ENCODE measurements around the gene SLC9B2. TPM values are rescaled to one million over a fixed set of nuclear protein-coding genes. Genes with fewer than 3 reads are reported as not detected.

Gene SLC9B2
- total RNA-seq, 1 experiment from 2014 or later: 8.9 TPM

- DNase-seq (ENCODE audit: low read depth): peak; percentile 66
These were observed 441 bp downstream of the SLC9B2 start for GRCh38 chr4:103075894-103076746.

DNA sequence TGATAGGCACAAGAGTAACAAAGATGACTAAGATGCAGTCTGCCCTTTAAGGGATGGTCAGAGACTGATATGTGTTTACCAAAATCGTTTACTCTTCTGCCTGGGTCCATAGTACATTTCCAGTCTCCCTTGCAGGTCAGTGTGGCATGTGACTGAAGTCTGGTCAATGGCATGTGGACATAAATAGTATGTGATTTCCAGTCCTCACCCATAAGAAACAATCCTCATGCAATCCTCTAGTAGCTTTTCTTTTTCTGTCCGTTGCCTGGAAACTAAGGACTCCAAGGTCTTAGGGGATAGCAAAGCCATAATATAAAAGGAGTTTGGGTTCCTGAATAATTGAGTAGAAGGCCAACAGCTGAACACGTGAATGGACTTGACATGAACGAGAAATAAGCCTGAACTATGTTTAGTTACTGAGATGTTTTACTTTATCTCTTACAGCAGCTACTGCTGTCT, 1.1 kb downstream of the SLC9B2 start:
- peak; percentile 10 for DNase-seq (ENCODE audit: low read depth)

DNA sequence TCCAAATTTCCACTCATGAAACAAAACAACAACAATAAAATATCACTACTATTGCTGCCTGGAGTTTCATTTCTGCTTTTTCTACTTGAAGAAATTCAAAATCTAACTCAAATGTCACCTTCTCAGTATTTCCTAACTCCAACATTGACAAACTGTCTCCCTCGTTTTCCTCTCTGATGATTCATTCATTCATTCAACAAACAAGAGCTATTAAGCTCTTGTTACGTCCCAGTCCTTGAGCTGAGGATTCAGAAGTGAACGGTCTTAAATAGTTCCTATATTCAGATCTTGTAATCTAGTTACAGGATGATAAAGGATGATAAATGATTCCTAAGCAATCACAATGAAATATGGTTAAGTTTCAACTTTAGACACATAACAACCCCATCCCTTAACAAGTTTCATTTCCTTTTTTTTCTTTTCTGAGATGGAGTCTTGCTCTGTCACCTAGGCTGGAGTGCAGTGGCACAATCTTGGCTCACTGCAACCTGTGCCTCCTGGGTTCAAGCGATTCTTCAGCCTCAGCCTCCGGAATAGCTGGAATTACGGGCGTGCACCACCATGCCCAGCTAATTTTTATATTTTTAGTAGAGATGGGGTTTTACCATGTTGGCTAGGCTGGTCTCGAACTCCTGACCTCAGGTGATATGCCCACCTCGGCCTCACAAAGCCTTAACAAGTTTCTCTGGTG, 1.7 kb downstream of the SLC9B2 start:
- DNase-seq (ENCODE audit: low read depth): no peak

DNA sequence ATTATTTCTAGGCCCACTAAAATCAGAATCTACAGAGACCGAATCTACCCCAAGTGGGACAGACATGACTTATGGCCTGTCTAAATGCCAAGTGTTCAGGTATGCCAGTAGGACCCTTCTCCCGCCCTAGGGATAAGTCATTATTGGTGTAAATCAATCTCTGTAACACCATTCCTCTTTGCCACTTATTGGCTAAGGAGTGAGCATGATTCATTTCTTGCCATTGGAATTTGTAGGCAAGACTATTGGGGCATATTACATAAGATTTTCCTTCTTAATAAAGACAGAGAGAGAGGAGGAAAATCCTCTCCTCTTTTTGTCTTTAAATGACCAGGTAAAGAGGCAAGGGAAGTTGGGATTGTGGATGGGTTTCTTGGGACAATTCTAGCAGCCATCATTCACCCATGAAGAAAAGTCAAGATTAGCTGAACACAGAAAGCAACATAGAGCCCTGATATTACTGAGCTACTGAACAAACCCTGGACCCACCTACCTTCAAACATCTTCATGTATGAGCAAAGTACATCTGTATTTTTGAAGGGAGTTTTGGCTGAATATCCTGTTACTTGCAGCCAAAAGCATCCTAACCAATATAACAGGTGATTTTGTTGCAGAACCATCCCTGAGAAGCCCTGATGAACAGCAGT, 2.6 kb downstream of the SLC9B2 start:
- DNase-seq (ENCODE audit: low read depth): no peak

- peak; percentile 1 for DNase-seq (ENCODE audit: low read depth)
These were observed 8.6 kb downstream of the SLC9B2 start for GRCh38 chr4:103067841-103068547.

DNA sequence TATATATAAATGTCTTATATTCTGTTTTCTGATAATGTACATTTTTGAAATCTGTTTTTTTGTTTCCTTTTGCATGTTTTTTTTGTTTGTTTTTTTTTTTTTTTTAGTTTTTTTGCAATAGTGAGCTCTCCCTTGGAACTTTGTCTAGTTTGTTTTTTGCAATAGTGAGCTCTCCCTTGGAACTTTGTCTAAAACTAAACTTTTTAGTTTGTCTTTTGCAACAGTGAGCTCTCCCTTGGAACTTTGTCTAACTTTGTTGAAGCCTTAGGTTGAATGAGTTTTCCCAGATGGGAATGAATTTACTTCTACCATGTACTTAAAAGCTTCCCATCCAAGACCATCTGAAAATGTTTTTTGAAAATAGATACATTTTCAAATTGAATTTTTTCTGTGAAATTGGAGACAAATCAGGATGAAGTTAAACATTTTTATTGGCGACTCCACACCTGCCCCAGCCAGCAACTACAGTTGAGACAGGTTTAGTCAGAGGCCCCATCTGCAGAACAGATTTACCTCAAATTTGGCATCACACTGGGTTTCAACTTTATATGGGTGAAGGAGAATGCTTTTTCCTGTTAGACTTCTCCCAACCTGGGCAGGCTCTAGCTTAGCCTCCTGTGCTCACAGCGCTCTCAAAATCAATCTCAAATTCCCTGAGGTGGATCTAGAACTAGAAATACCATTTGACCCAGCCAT, 16.0 kb downstream of the SLC9B2 start:
- no peak for DNase-seq (ENCODE audit: low read depth)

- no peak for DNase-seq (ENCODE audit: low read depth)
These were observed 22.5 kb downstream of the SLC9B2 start for GRCh38 chr4:103054030-103054429.

GRCh38 chr4:103052779-103053178, 23.8 kb downstream of the SLC9B2 start:
- DNase-seq (ENCODE audit: low read depth): no peak

- no peak for DNase-seq (ENCODE audit: low read depth)
These were observed 24.4 kb downstream of the SLC9B2 start for GRCh38 chr4:103052145-103052544.

- DNase-seq (ENCODE audit: low read depth): no peak
These were observed 25.7 kb downstream of the SLC9B2 start for GRCh38 chr4:103050736-103051436.

GRCh38 chr4:103046416-103047290, 29.9 kb downstream of the SLC9B2 start:
- peak; percentile 41 for DNase-seq (ENCODE audit: low read depth)

DNA sequence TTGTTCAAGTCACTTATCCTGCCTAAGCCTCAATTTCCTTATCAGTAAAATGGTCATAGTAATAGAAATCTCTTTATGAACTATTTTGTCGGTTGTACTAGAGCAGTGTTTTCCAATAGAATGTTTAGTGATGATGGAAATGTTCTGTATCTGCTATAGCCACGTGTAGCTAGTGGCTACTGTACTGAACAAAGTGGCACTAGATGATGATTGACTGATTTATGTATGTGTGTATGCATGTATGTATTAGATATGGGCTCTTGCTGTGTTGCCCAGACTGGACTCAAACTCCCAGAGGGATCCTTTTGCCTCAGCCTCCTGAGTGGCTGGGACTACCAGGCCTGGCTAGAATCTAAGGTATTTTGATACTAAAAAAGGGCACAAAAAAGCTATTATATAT, 32.4 kb downstream of the SLC9B2 start:
- DNase-seq (ENCODE audit: low read depth): no peak

DNA sequence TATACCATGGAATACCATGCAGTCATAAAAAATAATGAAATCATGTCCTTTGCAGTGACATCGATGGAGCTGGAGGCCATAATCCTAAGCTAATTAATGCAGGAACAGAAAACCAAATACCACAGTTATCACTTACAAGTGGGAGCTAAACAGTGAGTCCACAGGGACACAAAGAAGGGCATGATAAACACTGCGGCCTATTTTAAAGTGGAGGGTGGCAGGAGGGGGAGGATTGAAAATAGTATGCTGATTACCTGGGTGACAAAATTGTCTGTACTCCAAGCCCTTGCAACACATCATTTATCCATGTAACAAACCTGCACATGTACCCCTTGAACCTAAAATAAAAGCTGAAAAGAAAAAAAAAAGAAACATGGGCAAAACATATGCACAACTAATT, 40.4 kb downstream of the SLC9B2 start:
- DNase-seq (ENCODE audit: low read depth): no peak

- peak; percentile 42 for DNase-seq (ENCODE audit: low read depth)
These were observed 44.0 kb downstream of the SLC9B2 start for GRCh38 chr4:103032574-103032973.

DNA sequence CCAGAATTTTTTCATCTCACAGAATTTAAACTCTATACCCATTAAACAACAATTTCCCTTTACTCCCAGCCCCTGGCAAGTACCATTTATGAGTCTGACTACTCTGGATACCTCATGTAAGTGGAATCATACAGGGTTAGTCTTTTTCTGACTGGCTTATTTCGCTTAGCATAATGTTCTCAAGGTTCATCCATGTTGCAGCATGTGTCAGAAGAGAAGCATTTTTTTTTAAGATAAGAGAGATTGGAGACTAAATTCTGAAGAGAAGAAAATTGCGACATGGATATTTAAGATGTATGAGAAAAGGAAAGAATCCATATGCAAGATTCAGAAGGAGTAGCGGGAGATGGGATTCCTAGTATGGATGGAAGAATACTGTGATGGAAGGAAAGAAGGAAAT, 45.8 kb downstream of the SLC9B2 start:
- no peak for DNase-seq (ENCODE audit: low read depth)

DNA sequence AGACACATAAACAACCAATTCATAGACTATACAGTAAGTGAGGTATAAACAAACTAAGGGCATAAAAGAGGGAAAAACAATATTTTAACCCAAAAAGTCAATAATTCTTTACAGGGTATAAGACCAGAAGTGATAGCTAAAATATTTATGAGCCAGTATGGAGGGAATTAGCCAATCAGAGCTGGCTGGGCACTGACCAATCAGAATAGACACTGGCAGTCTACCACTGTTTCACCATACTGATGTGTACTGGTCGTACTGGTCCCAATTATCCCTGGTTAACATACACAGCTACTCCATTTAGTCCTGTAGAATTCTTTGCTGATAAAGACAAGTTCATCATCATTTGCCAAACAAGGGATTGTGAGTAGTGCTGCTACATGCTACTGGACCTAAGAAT, 47.3 kb downstream of the SLC9B2 start:
- DNase-seq (ENCODE audit: low read depth): no peak

- no peak for DNase-seq (ENCODE audit: low read depth)
These were observed 49.7 kb downstream of the SLC9B2 start for GRCh38 chr4:103026868-103027267.

DNA sequence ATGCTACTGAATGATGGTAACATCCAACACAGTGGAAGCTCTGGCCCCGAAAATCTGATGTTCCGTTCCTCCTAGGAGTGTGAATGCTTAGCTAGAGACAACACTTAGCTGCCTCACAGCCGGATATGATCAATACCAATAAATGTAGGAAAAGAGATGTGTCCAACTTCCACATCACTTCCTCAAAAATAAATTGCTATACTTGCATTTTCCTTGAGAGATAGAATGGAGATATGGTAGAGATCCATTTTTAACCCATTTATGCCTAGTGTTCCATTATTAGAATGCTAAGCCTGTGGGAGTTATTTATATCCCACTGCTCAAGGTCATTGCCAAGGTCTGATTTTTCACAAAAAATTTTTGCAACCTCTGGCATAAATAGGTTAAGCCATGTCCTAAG, 51.6 kb downstream of the SLC9B2 start:
- DNase-seq (ENCODE audit: low read depth): no peak

DNA sequence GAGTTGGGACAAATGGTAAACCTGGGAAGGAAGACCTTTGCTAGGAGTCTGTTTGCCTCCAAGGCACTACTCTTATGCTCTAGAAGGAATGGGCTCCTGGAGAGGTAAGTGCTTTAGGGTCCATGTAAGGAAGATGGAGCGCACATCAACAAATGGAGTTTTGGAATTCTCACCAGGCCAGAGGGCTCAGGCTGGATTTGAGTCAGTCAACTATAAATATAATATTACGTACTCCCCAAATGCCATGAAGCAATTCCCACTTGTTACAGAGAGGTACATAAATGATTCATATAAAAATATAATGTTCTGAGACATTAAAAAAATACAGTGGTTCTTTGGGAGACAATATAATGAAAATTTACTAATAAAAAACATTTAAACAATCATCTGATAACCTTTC, 55.4 kb downstream of the SLC9B2 start:
- DNase-seq (ENCODE audit: low read depth): no peak
